Neural progenitor cell (in vitro differentiated cells): ENCODE results near the gene CIB4.

Source experiments
- EZH2 ChIP-seq: fragments of 200-600 bp; sonication (generic); IDR thresholded peaks from 2 replicates; pipeline ENCODE4 v1.6.1; 2017; ENCODE audit warnings: antibody characterized with exemption, mild to moderate bottlenecking, moderate library complexity
- EZH2phosphoT487 ChIP-seq: fragments of 200-600 bp; sonication (generic); IDR thresholded peaks from 2 replicates; pipeline ENCODE4 v1.6.1; 2017; ENCODE audit warnings: antibody characterized with exemption
- TF ChIP-seq, protein P1 (sequence below): fragments of 200-600 bp; sonication (generic); IDR thresholded peaks from 2 replicates; pipeline ENCODE4 v1.5.1; 2017; ENCODE audit warnings: antibody characterized with exemption, mild to moderate bottlenecking

DNA sequence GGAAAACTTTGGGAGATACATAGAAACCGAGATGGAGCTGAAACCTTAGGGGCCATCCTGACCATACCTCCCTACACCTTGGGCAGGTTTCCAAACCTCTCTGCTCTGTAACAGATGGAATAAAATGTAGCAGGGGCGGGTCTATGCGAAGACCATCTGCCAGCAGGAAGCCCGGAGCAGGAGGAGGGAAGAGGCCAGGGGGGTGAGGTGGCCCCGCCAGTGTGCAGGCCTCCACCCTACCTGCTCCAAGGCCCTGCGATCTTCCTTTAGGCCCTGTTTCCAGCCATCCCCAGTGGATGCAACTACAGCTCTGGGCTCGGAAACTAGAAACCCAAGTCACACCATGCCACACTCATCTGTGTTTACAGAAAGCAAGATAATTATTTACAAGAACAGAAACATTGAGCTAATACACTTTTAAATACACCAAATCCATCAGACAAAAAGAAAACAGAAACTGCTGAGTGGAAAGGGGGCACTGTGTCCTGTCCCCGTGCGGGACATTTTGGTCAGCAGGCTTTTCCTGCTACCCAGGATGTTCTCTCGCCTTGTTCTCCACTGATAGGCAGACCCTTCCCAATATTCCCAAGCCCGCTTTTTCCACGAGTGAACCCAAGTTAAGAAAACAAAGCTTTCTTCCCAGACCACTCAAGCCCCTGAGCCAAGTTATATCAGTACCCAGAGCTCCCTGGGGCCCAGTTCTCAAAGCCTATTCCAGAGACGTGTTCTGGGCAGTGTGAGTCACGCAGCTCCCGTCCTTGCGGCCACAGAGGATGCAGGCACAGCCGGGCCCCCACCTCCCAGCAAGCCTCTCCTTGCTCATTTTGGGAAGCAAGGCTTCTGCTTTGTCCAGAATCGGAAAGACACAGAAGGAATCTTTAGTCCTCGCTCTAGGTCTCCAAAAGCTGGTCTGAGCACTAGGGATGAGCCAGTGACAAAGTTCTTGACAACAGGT, 17.3 kb downstream of the CIB4 start:
- TF ChIP-seq, protein P1, sequence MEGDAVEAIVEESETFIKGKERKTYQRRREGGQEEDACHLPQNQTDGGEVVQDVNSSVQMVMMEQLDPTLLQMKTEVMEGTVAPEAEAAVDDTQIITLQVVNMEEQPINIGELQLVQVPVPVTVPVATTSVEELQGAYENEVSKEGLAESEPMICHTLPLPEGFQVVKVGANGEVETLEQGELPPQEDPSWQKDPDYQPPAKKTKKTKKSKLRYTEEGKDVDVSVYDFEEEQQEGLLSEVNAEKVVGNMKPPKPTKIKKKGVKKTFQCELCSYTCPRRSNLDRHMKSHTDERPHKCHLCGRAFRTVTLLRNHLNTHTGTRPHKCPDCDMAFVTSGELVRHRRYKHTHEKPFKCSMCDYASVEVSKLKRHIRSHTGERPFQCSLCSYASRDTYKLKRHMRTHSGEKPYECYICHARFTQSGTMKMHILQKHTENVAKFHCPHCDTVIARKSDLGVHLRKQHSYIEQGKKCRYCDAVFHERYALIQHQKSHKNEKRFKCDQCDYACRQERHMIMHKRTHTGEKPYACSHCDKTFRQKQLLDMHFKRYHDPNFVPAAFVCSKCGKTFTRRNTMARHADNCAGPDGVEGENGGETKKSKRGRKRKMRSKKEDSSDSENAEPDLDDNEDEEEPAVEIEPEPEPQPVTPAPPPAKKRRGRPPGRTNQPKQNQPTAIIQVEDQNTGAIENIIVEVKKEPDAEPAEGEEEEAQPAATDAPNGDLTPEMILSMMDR, result no peak
- no peak for TF ChIP-seq EZH2
- TF ChIP-seq EZH2phosphoT487, result no peak
